Stimulated activated CD8-positive, alpha-beta memory T cell treated with anti-CD3 and anti-CD28 coated beads, Interleukin-4, amount 100 ng/mL, for 24 hours (primary cell): ENCODE results near the gene PHGDH.
"Not testable (repeated sequence)": the region's sequence is repeated elsewhere in the genome, so short reads cannot be mapped to it uniquely, and the experiment has no call there.

ENCODE experiments used
- DNase-seq: peaks from one replicate; pipeline ENCODE4 v3.0.0-alpha.2; 2020; ENCODE audit warnings: low read depth

Gene PHGDH

DNA sequence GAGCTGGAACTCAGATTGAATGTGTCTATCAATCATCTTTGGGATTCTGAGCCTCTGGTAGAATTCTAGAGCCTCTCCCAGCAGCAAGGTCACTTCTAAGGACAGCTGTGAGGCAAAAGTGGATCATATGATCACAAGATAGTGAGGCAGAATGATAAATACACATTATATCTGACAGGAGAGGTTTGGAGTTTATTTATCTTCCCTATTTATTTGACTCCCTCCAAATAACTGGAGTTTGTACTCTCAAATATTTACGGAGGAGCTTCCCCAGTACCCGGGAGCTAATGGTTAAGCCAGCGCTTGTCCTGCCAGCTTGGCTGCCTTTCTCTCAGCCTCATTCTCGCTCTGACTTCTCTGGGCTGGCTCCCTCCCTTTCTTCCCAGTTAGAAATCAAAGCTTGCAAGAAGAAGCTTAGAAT lies 54.6 kb downstream of the PHGDH start:
- no peak for DNase-seq

DNA sequence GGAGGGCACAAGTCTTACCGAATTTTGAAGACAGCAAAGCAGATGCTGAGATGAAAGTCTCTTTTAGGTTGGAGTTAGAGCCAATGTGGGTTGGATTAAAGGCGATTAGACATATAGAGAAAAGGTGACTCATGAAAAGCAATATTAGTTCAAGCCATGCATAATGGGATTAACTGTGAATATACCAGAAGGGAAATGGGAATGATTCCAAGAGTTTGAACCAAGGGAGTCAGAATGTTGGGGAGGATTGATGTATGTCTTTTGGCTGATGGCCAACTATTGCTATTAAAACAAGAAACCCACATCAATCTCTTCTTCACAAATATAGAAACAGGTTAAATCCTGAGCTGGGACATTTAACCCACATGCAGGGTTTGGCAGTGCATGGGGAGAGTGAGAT lies 55.8 kb downstream of the PHGDH start:
- no peak for DNase-seq

DNA sequence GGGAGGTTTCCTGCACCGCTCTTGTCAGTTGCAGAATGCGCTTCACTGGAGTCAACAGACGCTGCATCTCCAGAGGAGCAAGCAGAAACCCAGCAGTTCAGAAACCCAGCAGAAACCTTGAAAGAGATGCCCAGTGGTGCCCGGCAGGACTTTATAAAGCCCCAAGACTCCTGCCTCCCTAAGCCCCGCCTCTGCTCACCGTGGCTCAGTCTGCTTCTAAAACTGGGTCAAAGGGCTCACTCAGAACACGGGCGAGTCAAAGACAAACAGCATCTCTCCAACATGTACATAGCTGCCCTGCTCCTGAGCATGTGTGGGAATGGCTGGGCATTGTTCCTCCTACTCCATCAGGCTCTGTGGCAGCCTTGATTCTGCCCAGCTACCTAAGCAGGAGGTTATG lies 57.0 kb downstream of the PHGDH start, which contains the start of gene HMGCS2:
HMGCS2 (minus strand) TSS at position 128 of the 400 bp plus-strand sequence; CDS start at position 67, 61 bp downstream.
- no peak for DNase-seq

DNA sequence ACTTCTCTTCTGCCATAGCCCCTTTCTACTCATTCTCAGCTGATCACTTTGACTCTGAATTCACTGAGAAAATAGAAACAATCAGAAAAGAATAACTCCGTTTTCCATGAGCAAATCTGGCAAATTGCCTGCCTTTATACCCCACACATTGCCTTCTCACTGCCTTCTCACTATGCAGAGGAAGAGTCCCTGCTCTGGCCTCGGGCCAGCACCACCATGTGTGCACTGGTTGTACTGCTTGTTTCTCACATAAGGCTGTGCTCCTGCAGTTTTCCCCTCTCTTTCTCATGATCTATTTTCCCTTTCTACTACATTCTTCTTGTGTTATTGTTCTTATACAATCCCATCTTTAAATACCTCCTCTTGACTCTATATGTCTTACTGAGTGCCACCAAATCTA lies 59.3 kb downstream of the PHGDH start:
- no peak for DNase-seq

DNA sequence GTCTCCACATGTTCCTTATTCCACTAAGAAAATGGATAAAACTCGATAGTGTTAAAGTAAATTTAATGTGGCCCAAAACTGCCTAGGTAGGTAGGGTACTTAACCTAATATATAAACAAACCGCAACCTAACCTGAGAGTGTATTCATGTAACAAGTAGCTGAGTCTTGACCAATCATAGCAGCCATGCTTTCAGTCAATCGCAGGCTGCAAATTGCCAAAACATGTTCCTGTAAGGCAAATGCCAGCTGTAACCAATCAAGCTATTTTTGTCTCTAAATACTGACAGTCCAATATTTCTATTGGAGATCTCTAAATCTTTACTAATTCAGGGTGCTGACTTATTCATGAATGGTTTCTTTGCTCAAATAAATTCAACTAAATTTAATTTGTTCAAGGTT lies 60.0 kb downstream of the PHGDH start:
- no peak for DNase-seq

DNA sequence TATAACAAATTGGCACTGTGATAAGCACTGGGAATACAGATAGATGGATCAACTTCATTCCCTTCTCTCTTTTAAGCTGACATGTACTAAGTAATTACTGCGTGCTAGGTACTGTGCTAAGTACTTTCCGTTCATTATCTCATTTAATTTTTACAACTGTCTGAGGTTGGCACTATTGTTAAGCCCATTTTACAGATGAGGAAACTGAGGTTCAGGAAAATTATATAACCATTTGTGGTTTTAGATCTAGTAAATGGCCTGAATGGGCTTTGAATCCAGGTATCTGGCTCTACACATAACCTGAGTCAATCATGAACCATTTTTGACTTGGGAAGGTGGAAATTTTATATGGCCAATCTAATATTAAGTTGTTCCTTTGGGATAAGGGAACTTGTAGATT lies 60.6 kb downstream of the PHGDH start:
- DNase-seq: no peak

DNA sequence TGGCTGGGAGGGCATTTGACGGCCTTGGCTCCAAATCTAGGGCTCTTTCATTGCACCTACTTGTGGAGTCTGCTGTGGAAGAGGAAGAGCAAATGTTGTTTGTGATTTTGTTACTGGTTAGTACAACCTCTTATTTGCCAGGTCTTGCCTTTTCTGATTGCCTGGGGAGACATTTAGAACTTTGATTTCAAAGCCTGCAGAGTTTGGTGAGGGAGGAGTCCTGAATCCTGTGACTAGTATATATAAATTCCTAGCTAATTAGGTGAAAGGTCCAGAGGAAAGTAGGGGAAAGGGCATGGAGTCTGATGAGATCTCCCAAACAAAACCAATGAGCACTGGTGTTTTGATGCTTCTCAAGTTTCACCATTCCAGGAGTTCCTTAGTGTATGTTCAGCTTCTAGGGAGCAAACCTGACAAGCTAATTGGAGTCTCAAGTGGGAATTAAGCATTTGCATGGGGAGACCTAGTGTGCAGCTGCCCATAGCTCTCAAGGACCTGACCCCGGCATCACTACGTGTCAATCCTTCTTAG lies 62.0 kb downstream of the PHGDH start:
- no peak for DNase-seq

DNA sequence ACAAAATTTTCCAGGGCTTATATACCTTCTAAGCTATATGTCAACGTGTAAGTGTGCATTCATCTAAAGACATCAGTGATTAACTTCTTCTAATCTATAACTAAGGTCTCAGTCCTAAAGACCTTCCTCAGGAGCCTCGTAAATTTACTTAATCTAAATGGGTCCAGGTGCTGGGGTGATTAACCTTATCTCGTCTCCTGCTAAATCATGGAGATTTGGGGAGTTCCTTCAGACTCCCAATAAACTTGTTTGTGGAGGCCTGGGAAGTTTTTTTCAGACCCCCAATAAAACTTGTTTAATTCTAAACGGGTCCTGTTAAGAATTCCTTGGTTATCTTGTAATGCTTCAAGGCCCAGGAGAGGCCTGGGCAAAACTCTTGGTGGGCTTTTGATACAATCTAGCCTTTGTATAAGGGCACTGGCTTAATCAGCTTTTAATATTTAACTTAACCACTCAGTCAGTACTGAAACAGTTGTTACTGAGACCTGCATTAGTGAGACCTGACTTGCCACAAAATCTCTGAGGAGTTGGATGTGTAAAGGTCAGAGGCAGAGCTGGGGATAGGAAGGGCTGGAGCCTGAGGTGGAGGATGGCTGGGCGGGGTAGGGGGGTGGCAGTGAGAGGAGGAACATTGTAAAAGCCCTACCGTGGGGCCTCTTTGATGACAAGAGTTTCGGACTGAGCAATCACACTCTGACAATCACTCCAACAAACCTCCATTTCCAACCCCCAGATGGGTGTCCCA lies 63.2 kb downstream of the PHGDH start:
- no peak for DNase-seq

DNA sequence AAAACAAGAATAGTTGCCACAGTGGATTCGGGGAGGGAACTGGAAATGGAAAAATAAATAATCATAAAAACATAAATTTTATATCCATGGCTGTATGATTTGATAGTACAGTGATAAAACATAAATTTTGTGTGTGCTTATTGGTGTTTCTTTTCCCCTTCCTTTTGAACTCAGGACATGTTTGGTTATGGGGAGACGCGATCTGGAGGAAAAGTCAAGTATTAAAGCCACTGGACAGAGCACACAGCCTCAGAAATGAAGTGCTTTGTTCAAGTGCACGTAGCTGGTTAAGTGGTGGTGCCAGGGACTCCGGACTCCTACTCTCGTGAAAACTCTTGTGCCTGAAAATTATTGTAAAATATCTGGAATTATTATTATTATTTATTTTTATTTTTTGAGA lies 66.6 kb downstream of the PHGDH start:
- DNase-seq: no peak

DNA sequence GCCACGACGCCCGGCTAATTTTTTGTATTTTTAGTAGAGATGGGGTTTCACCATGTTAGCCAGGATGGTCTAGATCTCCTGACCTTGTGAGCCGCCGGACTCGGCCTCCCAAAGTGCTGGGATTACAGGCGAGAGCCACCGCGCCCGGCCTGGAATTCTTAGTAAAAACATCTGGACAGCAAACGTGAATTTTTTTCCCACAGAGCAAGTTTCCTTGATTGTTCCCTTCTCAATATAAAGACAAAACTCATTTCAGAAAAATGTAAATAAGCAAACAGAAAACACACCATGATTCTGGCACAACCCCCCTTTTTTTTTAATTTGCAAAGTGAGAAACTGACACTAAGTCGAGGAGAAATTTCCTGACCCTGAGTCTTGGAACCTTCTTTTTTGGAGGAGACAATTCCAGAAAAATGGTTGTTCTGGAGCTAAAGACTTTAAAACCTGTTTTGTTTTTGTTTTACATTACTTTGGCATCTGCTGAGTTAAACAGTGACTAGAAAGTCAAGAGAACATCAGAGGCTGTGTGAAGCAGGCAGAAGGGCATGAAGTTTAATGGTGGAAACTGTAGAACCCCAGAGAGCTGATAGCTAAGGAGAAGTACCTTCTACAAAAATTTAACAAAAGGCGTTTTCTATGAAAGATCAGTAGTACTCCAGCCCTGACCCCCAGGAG lies 67.3 kb downstream of the PHGDH start:
- no peak for DNase-seq

DNA sequence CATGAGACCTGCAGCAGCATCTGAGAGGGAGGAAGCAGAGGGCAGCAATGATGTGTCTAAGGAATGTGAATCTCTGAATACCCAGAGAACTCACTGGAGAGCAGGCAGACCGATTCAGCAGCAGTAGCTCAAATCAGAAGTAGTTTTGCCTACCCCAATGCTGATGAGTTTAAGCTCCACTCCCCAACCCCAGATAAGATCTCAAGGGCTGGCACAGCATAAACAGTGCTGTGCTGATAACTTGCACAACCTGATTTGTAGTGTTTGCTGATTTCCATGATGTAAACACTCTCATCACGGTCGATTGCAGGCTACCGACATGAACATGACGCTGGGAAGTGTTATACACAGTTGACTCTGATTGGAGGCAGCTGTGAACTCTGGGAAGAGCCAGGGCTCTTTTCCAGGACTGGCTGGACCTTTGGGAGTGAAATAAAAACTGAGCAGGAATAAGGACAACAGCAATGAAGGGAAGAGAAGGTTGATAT lies 68.2 kb downstream of the PHGDH start:
- no peak for DNase-seq

DNA sequence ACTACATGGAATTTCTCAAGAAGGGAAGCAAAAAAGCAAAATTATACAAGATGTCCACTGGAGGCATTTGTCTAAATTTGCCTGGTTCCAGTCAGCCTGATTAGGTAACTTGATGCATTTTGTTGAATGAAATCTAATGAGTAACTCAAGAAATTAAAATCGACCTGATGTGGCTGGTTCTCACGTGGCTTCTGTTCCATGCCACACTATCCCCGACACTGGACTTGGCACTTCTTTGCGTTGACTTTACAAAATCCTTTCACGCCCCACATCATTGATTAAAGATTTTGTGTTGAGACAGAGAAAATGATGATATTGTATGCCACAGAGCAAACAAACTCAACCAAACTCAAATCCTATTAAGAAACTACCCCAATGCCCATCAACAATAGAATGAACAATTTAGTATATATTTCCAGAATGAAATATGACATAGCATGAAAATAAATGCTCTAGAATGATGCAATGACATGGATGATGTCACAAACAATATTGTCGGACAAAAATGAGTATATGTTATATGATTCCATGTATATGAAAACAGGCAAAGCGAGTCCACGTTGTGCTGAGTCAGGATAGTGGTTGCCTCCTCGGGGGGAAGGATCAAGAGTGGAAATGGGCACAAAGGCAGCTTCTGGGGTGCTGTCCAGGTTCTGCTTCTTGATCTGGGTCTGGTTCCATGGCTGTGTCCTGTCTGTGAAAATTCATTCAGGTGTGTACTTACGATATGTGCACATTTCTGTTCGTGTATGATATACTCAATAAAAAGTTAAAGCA lies 69.9 kb downstream of the PHGDH start:
- no peak for DNase-seq

DNA sequence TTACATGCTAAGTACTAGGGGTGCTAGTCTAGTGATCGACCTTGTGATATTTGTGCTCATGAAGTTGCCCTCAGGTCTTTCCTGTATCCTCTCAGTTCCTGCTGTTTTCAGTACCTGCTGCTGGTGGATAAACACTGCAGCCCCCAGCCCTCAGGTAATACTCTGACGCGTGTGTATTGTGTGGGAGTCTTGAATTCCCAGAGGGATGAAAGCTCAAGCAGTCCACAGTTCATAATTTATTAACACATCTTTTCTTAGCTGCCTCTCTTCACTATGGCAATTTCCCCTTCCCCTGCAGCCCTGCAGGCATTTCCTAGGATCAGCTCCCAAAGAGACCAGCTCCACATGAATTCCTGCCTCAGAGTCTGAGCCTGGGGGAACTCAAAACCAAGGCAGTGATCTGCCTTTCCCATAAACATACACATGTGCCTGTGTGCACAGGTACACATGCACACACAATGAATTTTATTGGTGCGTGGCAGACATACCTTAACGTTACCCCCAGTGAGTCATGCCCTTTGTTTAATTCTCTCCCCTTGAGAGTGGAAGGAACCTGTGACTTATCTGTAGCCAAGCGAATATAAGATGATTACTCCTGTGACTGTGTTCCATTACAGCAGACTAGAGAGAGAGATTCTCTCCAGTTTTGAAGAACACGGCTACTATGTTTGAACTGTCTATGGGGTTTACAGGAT lies 71.0 kb downstream of the PHGDH start:
- DNase-seq: no peak

DNA sequence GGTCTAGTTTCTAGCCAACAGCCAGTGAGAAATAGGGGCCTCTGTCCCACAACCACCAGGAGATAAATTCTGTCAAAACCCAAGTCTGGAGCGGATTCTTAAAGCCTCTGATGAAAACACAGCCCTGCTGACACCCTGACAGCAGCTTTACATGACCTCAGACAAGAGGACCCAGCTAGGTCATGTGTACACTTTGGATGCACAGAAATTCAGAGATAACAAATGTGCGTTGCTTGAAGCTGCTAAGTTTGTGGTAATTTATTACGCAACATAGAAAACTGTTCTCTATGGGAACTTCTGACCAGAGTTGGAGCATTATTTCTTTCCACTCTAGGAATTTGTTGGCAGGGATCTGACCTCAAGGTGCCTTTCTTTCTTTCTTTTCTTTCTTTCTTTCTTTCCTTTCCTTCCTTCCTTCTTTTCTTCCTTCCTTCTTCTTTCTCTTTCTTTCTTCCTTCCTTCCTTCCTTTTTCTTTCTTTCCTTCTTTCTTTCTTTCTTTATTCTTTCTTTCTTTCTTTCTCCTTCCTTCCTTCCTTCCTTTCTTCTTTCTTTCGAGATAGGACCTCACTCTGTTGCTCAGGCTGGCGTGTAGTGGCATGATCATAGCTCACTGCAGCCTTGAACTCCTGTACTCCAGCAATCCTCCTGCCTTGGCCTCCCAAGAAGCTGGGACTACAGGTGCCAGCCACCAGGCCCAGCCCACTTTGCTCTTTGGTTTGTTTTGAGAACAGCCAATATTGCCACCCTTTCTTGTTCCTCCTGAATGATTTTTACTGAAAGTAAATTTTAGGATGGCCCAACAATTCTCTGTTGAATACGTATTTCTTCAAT lies 71.8 kb downstream of the PHGDH start:
- DNase-seq: no peak

DNA sequence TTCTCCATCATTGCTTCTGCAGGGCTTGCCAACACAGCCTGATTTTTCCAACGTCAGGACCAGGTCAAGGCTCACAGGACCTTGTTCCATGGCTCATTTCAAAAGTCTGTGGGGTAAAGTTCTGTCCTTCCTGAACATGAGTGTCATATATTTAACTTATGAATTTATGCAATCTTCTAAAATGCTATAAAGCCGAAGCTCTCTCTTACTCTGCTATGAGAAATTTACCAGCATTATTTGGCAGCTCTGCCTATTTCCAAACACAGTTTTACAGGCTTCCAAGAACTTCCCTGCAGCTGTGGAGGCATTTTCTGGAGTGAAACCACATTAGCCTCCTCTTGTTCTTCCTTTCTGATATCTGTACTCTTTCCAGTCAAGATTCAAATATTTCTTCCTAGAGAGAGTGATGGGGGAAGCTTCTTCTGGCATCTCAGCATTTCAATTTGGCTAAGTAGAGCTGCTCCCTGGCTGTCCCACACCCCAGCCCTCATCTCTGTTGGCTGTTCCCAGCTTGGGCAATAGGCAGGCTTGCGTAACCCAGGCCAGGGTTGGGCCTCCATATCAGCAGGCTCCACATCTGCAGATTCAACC lies 72.6 kb downstream of the PHGDH start:
- no peak for DNase-seq

DNA sequence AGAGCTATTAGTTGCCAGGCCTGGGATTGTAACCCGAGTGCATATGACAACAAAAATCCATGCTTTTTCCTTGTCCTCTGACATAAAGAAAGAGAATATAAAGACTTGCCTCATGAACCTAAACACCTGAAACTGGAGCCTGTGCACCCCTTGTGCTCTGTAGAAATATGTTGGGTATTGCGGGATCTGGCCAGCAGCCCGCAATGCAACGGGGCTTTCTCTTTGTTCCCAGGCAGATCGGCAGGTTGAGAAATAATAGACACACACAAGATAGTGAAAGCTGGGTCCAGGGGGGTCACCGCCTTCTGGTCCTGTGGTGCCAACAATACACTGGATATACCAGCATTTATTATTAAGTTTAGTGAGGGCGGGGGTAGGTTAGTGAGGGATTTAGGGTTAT lies 74.3 kb downstream of the PHGDH start:
- not testable (repeated sequence) for DNase-seq

DNA sequence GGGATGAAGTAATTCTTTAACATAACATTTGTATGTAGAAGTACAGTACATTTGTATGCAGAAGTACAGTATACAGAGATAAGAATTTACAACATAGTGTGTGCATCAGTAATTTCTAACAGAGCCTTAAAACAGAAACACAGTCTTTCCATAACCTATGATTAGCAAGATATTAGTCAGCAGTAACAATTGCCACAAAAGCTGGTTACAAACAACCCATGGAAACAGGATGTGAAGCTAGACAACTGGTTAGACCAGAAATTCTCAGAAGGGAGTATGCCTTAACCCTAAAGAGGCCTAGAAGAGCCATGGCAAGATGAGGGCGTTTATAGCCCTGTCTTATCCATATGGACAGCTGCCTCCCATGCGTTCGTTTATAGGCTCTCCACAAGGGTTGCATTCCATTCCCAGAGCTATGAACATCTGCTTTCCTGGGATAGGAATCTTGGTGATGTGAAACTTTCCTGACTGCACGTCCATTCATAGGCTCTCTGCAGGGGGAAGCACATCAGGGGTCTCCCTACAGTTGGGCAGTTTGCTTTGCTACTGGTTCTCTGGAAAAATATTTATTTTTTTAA lies 74.8 kb downstream of the PHGDH start:
- DNase-seq: not testable (repeated sequence)

DNA sequence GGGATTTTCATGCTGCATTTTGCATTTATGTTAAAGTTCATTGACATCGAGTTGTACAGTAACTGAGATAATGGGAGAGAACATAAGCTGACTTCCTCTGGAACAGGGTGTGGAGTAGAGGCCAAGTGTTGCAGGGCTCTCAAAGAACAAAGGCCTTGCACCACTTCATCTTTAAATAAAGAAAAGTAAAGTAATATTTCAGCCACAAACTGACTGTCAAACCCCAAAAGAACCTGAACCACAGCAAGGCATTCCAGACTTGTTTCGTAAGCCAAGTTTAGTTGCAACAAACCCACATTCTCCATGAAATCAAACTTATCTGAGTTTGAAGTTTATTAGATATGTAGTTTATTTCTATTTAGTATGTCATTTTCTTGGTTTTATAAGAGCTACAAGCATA lies 76.0 kb downstream of the PHGDH start:
- DNase-seq: no peak

DNA sequence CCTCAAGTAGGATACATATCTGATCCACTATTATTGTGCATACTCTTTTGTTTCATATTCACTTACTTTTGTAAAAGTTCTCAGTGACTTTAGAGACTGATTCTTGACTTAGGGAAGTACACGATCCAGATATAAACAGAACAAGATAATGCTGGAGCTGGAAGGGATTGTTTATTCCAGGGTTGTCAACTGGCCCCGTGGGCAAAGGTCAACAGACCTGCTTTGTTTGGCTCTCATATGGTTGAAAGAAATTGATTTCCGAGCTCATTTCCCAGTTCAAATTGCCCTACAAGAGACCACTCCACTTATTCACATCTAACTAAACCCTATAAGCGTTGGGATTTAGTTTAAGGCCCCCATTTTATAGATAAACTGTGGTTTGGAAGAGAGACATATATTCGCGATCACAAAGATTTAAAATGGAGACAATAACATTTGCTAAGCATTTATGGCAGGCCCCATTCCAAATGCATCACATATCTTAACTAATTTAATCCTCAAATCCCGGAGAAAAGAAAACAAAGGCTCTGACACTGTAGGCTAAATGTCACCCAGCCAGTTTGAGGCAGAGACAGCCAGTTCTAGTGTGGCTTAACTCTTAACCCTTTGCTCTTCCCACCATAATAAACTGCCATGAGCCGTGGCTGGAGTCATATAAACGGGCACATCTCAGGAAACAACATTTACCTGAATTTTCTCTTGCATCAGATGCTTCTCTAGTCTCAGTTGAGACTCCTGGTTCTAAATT lies 78.9 kb downstream of the PHGDH start:
- no peak for DNase-seq
